ENCODE data around the gene APLP2.

Gene APLP2

DNA sequence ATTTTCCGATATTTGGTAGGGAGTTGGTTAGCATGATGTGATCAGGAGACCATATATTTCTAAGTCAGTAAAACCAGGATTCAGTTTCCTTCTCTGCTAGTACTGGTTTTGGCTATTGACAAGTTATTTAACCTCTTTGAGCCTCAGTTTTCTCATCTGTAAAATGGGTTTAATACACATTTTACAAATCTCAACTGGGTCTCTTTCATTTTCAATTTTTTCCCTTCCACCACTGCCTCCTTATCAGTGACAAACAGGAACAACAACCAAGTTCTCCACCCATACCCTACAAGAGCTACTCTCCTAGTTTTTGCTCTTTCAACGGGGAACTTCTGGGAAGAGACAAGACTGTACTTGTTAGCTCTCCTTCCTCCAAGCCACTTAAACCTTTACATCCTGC, 6.2 kb upstream of the APLP2 start:
- TF ChIP-seq FOXM1 (IDR thresholded peaks at IDR 0.05; ENCODE audit: borderline replicate concordance, low read depth) = no peak
- TF ChIP-seq CEBPB (IDR thresholded peaks at IDR 0.05) = no peak
- no peak for TF ChIP-seq CREB1 (IDR thresholded peaks at IDR 0.05; ENCODE audit: low read depth)
- no peak for TF ChIP-seq ZBTB7A (IDR thresholded peaks at IDR 0.05; ENCODE audit: low read depth)
- TF ChIP-seq EGR1 (IDR thresholded peaks at IDR 0.05) = no peak
- TF ChIP-seq EP300 (IDR thresholded peaks at IDR 0.05; ENCODE audit: borderline replicate concordance) = no peak
- TF ChIP-seq TEAD4 (IDR thresholded peaks at IDR 0.05) = no peak
- no peak for TF ChIP-seq USF1 (IDR thresholded peaks at IDR 0.05)
- no peak for TF ChIP-seq YY1 (IDR thresholded peaks at IDR 0.05; ENCODE audit: low read depth)

- TF ChIP-seq USF1 (IDR thresholded peaks at IDR 0.05) (no peak), ZBTB7A (IDR thresholded peaks at IDR 0.05; ENCODE audit: low read depth) (no peak), EP300 (IDR thresholded peaks at IDR 0.05; ENCODE audit: borderline replicate concordance) (no peak), TEAD4 (IDR thresholded peaks at IDR 0.05) (no peak), FOXM1 (IDR thresholded peaks at IDR 0.05; ENCODE audit: borderline replicate concordance, low read depth) (no peak), CEBPB (IDR thresholded peaks at IDR 0.05) (no peak), YY1 (IDR thresholded peaks at IDR 0.05; ENCODE audit: low read depth) (no peak), NFIC (IDR thresholded peaks at IDR 0.05) (no peak), CREB1 (IDR thresholded peaks at IDR 0.05; ENCODE audit: low read depth) (no peak), RAD21 (IDR thresholded peaks at IDR 0.05; ENCODE audit: low read depth) (no peak), TCF12 (IDR thresholded peaks at IDR 0.05; ENCODE audit: low read depth) (no peak), REST (IDR thresholded peaks at IDR 0.05; ENCODE audit: low read depth) (no peak), EGR1 (IDR thresholded peaks at IDR 0.05) (no peak), TAF1 (IDR thresholded peaks at IDR 0.05; ENCODE audit: low read depth) (no peak)
- TF ChIP-seq, protein P1, sequence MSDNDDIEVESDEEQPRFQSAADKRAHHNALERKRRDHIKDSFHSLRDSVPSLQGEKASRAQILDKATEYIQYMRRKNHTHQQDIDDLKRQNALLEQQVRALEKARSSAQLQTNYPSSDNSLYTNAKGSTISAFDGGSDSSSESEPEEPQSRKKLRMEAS (IDR thresholded peaks at IDR 0.05) = no peak
These were observed 5.1 kb upstream of the APLP2 start for GRCh38 chr11:130064596-130064995.

GRCh38 chr11:130066338-130066737, 3.4 kb upstream of the APLP2 start:
- no peak for TF ChIP-seq TCF12 (IDR thresholded peaks at IDR 0.05; ENCODE audit: low read depth)
- TF ChIP-seq EP300 (IDR thresholded peaks at IDR 0.05; ENCODE audit: borderline replicate concordance) = no peak
- TF ChIP-seq TEAD4 (IDR thresholded peaks at IDR 0.05) = no peak
- TF ChIP-seq RAD21 (IDR thresholded peaks at IDR 0.05; ENCODE audit: low read depth) = no peak
- TF ChIP-seq REST (IDR thresholded peaks at IDR 0.05; ENCODE audit: low read depth) = no peak
- no peak for TF ChIP-seq CREB1 (IDR thresholded peaks at IDR 0.05; ENCODE audit: low read depth)
- no peak for TF ChIP-seq NFIC (IDR thresholded peaks at IDR 0.05)
- TF ChIP-seq ZBTB7A (IDR thresholded peaks at IDR 0.05; ENCODE audit: low read depth) = no peak
- TF ChIP-seq, protein P1 (IDR thresholded peaks at IDR 0.05) = no peak

DNA sequence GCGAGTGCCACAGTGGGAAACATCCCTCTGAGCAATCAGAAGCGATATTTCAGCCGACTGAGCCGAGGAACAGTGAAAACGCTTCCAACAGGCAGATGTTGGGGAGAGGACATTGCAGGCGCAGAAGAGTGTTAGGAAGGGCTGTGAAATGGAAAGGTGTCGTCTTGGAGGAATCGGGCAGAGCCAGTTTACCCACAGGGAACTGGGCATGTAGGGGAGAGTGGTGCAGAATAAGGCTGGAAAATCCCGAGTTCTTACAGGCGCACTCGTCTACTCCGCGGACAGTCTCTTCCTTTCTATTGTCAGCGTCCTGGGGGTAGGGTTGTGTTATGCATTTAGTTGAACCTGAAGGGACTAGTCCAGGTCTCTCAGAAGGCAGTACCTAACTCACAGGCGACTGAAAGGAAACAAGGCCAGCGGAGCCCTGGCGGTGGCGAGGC, 1.1 kb upstream of the APLP2 start:
- 0 out of 2 replicates have a peak, but pooled peaks have one; percentile 13 for TF ChIP-seq YY1 (IDR thresholded peaks at IDR 0.05; ENCODE audit: low read depth)
- TF ChIP-seq CREB1 (IDR thresholded peaks at IDR 0.05; ENCODE audit: low read depth) = no peak

- no peak for TF ChIP-seq EP300 (IDR thresholded peaks at IDR 0.05; ENCODE audit: borderline replicate concordance)
- TF ChIP-seq TAF1 (IDR thresholded peaks at IDR 0.05; ENCODE audit: low read depth) = no peak; the same call in 1 of the 2 replicates
- peak; percentile 77 for TF ChIP-seq EGR1 (IDR thresholded peaks at IDR 0.05)
- peak; percentile 68; the same call in 1 of the 2 replicates for TF ChIP-seq YY1 (IDR thresholded peaks at IDR 0.05; ENCODE audit: low read depth)
- TF ChIP-seq ZBTB7A (IDR thresholded peaks at IDR 0.05; ENCODE audit: low read depth) = peak; percentile 84
- peak; percentile 41 for TF ChIP-seq TCF12 (IDR thresholded peaks at IDR 0.05; ENCODE audit: low read depth)
- TF ChIP-seq, protein P1 (IDR thresholded peaks at IDR 0.05) = peak; percentile 61
- peak; percentile 31; the same call in 1 of the 2 replicates for TF ChIP-seq NFIC (IDR thresholded peaks at IDR 0.05)
- TF ChIP-seq USF1 (IDR thresholded peaks at IDR 0.05) = peak; percentile 29; the same call in 1 of the 2 replicates
These were observed 572 bp upstream of the APLP2 start for GRCh38 chr11:130068986-130069658.

Measured in Ishikawa (cell line).